AG10803 (cell line): ENCODE data around the gene GNG7.

Source experiments
- DNase-seq: peaks from one replicate; pipeline ENCODE4 v3.0.0; 2010; ENCODE audit warnings: low read depth
- H3K4me3 ChIP-seq: 2 replicates; pipeline ENCODE4 v1.5.1; 2011; ENCODE audit warnings: mild to moderate bottlenecking, low read length, control low read depth
- TF ChIP-seq, protein P1 (sequence below): conservative IDR thresholded peaks from 2 replicates; pipeline ENCODE4 v1.5.1; 2011; ENCODE audit warnings: mild to moderate bottlenecking, low read length, control low read depth, inconsistent platforms

GNG7 gene

DNA sequence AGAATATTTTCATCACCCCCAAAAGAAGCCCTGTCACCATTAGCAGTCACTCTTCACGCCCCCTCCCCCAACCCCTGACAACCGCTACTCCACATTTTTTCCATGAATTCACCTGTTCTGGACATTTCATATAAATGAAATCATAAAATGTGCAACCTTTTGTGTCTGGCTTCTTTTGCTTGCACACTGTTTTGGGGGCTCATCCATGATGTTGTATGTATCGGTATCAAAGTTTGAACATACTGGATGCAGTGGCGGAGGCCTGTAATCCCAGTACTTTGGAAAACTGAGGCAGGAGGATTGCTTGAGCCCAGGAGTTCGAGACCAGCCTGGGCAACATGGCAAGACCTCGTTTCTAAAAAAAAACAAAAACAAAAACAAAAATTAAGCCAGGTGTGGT lies 219.4 kb downstream of the GNG7 start:
- no peak for DNase-seq
- no peak overlapping the region for H3K4me3 ChIP-seq
- TF ChIP-seq, protein P1, sequence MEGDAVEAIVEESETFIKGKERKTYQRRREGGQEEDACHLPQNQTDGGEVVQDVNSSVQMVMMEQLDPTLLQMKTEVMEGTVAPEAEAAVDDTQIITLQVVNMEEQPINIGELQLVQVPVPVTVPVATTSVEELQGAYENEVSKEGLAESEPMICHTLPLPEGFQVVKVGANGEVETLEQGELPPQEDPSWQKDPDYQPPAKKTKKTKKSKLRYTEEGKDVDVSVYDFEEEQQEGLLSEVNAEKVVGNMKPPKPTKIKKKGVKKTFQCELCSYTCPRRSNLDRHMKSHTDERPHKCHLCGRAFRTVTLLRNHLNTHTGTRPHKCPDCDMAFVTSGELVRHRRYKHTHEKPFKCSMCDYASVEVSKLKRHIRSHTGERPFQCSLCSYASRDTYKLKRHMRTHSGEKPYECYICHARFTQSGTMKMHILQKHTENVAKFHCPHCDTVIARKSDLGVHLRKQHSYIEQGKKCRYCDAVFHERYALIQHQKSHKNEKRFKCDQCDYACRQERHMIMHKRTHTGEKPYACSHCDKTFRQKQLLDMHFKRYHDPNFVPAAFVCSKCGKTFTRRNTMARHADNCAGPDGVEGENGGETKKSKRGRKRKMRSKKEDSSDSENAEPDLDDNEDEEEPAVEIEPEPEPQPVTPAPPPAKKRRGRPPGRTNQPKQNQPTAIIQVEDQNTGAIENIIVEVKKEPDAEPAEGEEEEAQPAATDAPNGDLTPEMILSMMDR: no peak

DNA sequence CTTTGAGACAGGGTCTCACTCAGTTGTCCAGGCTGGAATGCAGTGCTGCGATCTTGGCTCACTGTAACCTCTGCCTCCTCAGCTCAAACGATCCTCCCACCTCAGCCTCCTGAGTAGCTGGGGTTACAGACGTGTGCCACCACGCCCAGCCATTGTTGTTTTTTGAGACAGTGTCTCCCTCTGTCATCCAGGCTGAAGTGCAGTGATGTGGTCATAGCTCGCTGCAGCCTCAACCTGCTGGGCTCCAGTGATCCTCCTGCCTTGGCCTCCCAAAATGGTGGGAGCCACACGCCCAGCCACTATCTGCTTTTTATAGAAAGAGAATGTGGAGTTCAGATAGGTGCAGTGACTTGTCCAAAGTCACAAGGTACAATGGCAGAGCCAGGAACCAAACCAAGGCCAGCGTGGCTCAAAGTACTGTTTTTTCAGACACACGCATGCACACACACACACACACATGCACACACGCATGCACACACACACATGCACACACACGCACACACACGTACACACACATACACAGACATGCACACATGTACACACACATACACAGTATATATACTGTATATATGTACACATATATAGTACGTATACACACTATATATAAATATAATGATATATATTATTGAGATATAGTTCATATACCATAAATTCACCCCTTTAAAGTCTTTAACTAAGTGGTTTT lies 220.0 kb downstream of the GNG7 start:
- H3K4me3 ChIP-seq: no peak overlapping the region
- TF ChIP-seq, protein P1: no peak
- no peak for DNase-seq

DNA sequence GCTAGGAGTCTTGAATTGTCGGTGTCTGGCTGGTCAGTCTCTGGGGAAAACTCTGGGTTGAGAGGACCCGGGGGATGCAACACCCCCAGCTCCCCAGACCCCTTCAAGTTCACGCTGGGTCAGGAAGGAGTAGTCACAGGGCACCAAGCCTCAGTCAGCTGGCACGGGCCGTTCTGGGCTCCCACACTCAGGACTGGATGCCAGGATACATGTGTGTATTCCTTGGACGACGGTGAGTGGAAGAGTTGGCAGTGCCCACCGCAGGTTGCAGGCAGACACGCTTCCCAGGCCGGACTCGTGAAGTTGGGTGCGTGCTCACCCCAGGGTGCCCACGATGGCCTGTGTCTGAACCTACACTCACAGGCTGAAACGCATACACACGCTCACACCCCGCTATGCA lies 221.0 kb downstream of the GNG7 start:
- TF ChIP-seq, protein P1: no peak
- DNase-seq: no peak

DNA sequence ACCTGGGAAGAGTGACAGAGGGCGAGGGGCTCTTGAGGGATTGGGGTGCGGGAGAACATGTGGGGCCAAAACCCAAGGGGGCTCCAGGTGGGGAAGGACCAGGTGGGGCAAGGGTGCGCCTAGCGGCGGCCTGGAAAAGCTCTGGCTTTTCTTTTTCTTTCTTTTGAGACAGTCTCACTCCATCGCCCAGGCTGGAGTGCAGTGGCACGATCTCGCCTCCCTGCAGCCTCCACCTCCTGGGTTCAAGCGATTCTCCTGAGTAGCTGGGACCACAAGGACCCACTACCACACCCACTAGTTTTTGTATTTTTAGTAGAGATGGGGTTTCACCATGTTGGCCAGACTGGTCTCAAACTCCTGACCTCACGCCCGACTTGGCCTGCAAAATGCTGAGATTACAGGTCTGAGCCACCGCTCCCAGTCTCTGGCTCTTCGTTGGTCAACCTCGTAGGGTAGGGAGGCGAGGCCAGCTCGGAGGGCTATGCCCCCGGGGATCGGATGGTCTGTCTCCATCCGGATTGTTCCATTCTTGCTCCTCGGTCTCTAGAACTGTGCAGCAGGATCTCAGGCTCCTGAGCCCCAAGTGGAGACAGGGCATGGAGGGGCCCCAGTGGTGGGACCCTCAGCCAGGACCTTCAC lies 222.8 kb downstream of the GNG7 start:
- no peak for DNase-seq
- H3K4me3 ChIP-seq: peak overlapping the region; percentile 100
- TF ChIP-seq, protein P1: no peak

More for the DNA sequence above, 221.0 kb downstream of the GNG7 start:
- H3K4me3 ChIP-seq: no peak overlapping the region

DNA sequence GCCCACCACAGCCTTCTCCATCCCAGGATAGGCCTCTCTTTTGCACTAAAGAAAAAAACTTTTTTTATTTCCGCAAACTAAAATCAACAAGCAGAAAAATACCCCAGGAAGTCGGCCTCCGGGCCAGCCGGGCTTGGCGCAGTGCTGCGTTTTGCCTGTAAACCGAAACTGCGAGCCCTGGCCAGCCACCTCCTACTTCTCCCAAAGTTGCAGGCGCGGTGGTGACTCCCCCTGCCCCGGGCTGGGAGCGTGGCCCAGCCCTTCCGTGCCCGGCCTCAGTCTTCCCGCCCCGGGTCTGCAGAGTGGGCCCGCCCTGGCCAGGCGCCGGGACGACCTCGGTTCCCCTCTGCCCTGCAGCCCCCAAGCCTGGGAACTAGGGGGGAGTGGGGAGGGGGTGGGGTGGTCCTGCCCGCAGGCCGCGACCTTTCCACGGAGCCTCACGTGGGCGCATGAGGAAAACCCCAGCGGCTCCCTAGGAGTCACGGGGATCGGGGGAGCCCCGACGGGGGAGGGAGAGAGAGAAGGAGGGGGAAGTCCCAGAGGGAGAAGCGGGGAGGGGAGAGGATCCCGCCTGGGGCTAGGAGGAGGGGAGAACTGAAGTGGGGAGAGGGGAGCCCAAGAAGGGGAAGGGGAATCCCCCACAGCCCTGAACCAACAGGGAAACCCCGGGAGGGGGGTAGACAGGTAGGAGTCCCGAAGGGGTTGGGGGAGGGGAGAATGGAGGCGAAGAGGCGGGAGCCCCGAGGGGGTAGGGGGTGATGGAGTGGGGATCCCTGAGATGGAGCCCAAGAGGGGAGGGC lies 223.5 kb downstream of the GNG7 start:
- DNase-seq: peak; percentile 82
- TF ChIP-seq, protein P1: no peak
- H3K4me3 ChIP-seq: peak overlapping the region; percentile 100

DNA sequence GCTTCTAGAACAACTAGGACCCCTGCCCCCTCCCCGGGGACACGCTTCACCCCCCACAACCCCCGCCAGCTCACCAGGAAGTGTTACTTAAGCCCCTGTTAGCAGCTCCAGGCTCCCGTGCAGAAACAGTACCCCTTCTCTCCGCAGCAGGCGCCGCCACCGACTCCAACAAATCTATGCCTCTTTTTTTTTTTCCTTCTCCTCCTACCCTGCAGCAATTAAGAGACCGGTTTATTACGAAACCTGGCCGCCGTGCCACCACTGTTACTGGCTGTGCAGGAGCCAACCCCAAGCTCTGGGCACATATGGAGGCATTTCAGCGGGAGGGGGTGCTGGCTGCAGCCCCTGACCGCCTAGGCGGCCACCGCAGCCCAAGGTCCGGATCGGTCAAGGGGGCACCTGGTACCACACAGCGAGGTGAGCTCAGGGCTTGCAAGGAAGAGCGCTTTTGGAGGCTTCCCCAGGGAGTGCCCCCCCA lies 224.2 kb downstream of the GNG7 start:
- peak; percentile 79 for DNase-seq
- TF ChIP-seq, protein P1: peak; percentile 24
- H3K4me3 ChIP-seq: peak overlapping the region; percentile 100
